HG03575 (cell line): ENCODE data around the gene NEURL1B.

Source experiments
- ATAC-seq: cut with Tn5 transposase; IDR thresholded peaks from one replicate; pipeline ENCODE4 v1.9.1; 2021; ENCODE audit not compliant: unreplicated experiment, insufficient number of reproducible peaks, low FRiP score; ENCODE audit errors: extremely low read depth

Gene NEURL1B

GRCh38 chr5:172607213-172607793 is 33.8 kb upstream of the NEURL1B start:
- no peak for ATAC-seq

GRCh38 chr5:172608773-172609172 is 32.3 kb upstream of the NEURL1B start:
- no peak for ATAC-seq

GRCh38 chr5:172610643-172611042 is 30.4 kb upstream of the NEURL1B start:
- ATAC-seq, result no peak

- no peak for ATAC-seq
Observed at GRCh38 chr5:172611913-172612312, 29.1 kb upstream of the NEURL1B start.

GRCh38 chr5:172612771-172613170 is 28.3 kb upstream of the NEURL1B start:
- no peak for ATAC-seq

GRCh38 chr5:172616136-172616535 is 24.9 kb upstream of the NEURL1B start:
- ATAC-seq, result no peak

- ATAC-seq, result no peak
Observed at GRCh38 chr5:172616730-172617129, 24.3 kb upstream of the NEURL1B start.

GRCh38 chr5:172617817-172618216 is 23.2 kb upstream of the NEURL1B start:
- ATAC-seq, result no peak

GRCh38 chr5:172618574-172619365 is 22.3 kb upstream of the NEURL1B start:
- no peak for ATAC-seq

- no peak for ATAC-seq
Observed at GRCh38 chr5:172620506-172620905, 20.6 kb upstream of the NEURL1B start.

- ATAC-seq, result no peak
Observed at GRCh38 chr5:172622091-172623046, 18.7 kb upstream of the NEURL1B start.

GRCh38 chr5:172623313-172623980 is 17.6 kb upstream of the NEURL1B start:
- no peak for ATAC-seq

GRCh38 chr5:172624083-172624995 is 16.7 kb upstream of the NEURL1B start:
- ATAC-seq, result no peak

GRCh38 chr5:172624996-172625964 is 15.8 kb upstream of the NEURL1B start:
- no peak for ATAC-seq

- no peak for ATAC-seq
Observed at GRCh38 chr5:172626031-172626581, 15.0 kb upstream of the NEURL1B start.

- no peak for ATAC-seq
Observed at GRCh38 chr5:172630082-172630481, 11.0 kb upstream of the NEURL1B start.

GRCh38 chr5:172630482-172630881 is 10.6 kb upstream of the NEURL1B start:
- no peak for ATAC-seq
